ENCODE measurements around the gene CMTM6.
"Not testable (repeated sequence)": the region's sequence is repeated elsewhere in the genome, so short reads cannot be mapped to it uniquely, and the experiment has no call there.

Gene CMTM6, protein sequence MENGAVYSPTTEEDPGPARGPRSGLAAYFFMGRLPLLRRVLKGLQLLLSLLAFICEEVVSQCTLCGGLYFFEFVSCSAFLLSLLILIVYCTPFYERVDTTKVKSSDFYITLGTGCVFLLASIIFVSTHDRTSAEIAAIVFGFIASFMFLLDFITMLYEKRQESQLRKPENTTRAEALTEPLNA

DNA sequence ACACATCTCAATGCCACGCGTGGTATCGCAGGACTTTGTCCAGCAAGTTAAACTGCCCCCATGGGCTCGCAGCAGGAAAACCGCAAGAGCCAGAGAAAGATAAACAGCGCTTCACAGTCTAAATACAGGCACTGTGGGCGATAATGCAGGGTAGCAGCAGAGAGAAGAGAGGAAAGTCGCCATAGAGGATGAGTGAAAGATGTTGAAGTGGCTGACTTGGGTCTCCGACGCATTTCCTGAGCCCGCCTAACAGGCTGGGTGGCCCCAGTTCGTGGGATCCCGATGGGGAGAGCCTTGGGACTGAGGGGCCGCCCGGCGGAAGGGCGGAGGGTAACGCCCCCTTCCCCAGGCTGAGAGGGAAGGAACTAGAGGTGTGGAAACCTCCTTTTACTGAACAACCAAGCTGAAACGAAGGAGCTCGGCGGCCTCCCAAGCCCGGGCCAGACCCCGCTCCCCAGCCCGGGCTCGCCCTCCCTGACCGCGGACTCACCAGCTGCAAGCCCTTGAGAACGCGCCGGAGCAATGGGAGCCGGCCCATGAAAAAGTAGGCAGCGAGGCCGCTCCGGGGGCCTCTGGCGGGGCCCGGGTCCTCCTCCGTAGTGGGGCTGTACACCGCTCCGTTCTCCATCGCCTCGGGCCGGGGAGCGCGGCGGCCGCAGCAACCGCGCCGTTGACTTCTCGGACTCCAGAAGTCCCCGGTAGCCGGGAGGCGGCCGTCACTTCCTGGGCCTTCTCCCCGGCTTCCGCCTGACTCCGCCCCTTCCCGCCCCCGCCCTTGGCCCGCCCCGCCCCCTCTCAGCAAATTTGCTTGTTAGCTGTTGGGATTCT lies at the start of gene CMTM6:
TSS of gene CMTM6 (minus strand) at position 735 of the 828 bp plus-strand sequence. CDS start at position 628, 107 bp downstream.
- FAIRE-seq (peak; percentile 61), DNase-seq (ENCODE audit: insufficient read length, low spot score) (peak; percentile 86)
- TF ChIP-seq POLR2A (IDR thresholded peaks at IDR 0.05; ENCODE audit: low read depth, low read length) = peak; percentile 71

DNA sequence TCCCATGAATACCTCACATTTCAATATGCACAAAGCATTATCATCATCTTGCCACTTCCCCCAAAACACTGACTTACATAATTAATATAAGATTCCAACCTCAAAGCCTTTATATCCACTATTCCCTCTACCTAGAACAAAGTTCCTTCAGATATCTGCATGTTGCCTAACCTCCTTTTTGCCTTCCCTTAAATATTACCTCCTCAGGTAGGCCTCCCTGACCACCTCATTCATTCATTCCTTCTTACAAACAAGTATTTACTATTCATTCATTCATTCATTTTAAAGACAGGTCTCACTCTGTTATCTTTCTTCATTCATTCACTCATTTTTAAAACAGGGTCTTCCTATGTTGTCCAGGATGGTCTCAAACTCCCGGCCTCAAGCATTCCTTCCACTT lies 49.4 kb upstream of the CMTM6 start:
- TF ChIP-seq POLR2A (IDR thresholded peaks at IDR 0.05; ENCODE audit: low read depth, low read length) = no peak
- DNase-seq (ENCODE audit: insufficient read length, low spot score) = no peak

DNA sequence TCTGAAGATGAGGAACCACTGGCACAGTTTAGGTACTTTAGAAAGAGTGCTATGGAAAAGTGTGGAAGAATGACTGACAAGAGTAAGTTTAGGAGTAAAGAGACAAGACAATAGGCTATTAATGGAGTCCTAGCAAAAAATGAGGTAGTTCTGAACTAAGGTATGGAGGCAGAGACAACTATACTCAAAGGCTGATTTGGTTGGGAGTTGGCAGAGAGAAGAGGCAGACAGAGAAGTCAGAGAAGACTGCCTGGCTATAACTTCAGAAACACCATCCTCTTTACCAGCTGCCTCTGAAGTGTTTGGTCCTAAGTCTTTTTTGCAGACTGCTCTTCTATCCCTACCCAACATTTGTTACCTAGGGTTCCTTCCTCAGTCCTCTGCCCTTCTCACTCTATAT lies 48.8 kb upstream of the CMTM6 start:
- DNase-seq (ENCODE audit: insufficient read length, low spot score) = no peak
- no peak for FAIRE-seq
- no peak for TF ChIP-seq POLR2A (IDR thresholded peaks at IDR 0.05; ENCODE audit: low read depth, low read length)

More for the DNA sequence above, 49.4 kb upstream of the CMTM6 start:
- FAIRE-seq = no peak

DNA sequence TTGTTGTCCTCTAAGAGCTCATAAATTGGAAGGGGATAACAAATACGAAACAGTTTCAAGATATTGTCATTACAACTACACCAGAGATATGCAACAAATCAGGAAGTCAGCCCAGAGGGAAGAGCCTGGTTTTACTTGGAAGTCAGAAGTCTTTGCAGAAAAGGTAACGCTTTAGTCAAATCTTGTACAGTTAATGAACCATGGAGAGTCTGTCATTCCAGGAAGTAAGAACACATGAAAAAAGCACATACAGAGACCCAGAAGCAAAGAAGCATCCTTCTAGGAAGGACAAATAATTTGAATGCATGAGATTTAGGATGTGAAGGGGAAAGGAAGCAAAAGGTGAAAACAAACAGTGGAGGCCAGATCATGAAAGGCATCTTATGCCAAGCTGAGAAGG lies 48.4 kb upstream of the CMTM6 start:
- TF ChIP-seq POLR2A (IDR thresholded peaks at IDR 0.05; ENCODE audit: low read depth, low read length) = no peak
- DNase-seq (ENCODE audit: insufficient read length, low spot score) = no peak
- no peak for FAIRE-seq

- no peak for TF ChIP-seq POLR2A (IDR thresholded peaks at IDR 0.05; ENCODE audit: low read depth, low read length)
- FAIRE-seq = no peak
Measured at GRCh38 chr3:32545305-32545704, 42.7 kb upstream of the CMTM6 start.

DNA sequence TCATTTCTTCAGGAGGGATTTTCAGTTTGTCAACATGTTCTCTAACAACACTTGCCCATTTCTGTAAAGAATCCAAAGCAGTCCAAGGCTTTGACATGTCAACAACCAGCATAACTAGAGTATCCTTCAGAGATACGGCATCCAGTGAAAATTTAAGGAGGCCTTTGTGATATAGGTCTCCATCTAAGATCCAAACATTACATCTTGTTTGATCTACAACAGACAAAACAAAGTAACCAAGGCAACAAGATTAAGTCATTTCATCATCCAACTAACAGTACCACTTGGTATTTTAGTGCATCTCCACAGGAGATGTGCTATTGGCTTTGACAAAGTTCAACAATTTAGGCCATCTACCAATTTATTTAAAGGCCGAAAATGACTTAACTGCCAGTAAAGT lies 42.2 kb upstream of the CMTM6 start:
- peak; percentile 33 for FAIRE-seq
- no peak for TF ChIP-seq POLR2A (IDR thresholded peaks at IDR 0.05; ENCODE audit: low read depth, low read length)
- DNase-seq (ENCODE audit: insufficient read length, low spot score) = no peak

More at GRCh38 chr3:32545305-32545704, 42.7 kb upstream of the CMTM6 start:
- no peak for DNase-seq (ENCODE audit: insufficient read length, low spot score)

DNA sequence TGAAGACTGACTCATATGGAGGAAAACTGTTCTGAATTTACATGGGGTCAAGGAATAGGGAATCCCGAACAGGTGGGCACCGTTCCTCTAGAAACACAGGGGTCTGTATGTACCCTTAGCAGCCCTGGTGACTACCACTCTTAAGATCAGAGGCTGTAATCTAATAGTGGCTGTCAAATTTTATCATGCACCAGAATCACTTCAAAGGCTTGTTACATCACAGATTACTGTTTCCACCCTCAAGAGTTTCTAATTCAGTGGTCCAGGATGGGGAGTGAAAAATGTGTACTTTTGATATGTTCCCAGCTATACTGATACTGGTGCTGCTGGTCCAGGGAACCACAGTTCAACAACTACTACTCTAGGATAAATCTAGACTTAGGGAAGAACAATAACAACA lies 40.2 kb upstream of the CMTM6 start:
- TF ChIP-seq POLR2A (IDR thresholded peaks at IDR 0.05; ENCODE audit: low read depth, low read length) = no peak
- DNase-seq (ENCODE audit: insufficient read length, low spot score) = no peak
- peak; percentile 43 for FAIRE-seq

DNA sequence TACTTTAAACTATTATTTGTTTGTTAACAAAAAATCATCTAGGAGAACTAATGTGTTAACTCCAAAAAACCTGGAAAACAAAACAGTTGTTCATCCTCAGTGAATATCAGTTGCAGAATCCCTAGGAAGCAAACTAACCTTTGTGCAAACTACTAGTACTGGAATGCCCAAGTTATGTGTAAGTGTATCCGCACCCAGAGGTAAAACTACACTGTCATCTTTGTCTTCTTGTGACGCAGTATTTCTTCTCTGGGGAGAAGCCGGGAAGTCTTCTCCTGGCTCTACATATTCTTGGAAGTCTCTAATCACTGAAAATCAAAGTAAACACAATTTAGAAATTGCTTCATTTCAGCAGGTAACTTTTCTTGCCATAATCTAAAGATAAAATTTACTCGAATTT lies 38.2 kb upstream of the CMTM6 start:
- peak; percentile 48 for FAIRE-seq

GRCh38 chr3:32532434-32532833 lies 29.8 kb upstream of the CMTM6 start:
- DNase-seq (ENCODE audit: insufficient read length, low spot score) = no peak
- no peak for TF ChIP-seq POLR2A (IDR thresholded peaks at IDR 0.05; ENCODE audit: low read depth, low read length)
- no peak for FAIRE-seq

More for the DNA sequence above, 38.2 kb upstream of the CMTM6 start:
- no peak for TF ChIP-seq POLR2A (IDR thresholded peaks at IDR 0.05; ENCODE audit: low read depth, low read length)
- DNase-seq (ENCODE audit: insufficient read length, low spot score) = no peak

GRCh38 chr3:32531010-32531647 lies 28.5 kb upstream of the CMTM6 start:
- TF ChIP-seq POLR2A (IDR thresholded peaks at IDR 0.05; ENCODE audit: low read depth, low read length) = no peak
- FAIRE-seq (no peak), DNase-seq (ENCODE audit: insufficient read length, low spot score) (no peak)

- no peak for TF ChIP-seq POLR2A (IDR thresholded peaks at IDR 0.05; ENCODE audit: low read depth, low read length)
- DNase-seq (ENCODE audit: insufficient read length, low spot score) (no peak), FAIRE-seq (no peak)
Measured at GRCh38 chr3:32525720-32526119, 23.1 kb upstream of the CMTM6 start.

DNA sequence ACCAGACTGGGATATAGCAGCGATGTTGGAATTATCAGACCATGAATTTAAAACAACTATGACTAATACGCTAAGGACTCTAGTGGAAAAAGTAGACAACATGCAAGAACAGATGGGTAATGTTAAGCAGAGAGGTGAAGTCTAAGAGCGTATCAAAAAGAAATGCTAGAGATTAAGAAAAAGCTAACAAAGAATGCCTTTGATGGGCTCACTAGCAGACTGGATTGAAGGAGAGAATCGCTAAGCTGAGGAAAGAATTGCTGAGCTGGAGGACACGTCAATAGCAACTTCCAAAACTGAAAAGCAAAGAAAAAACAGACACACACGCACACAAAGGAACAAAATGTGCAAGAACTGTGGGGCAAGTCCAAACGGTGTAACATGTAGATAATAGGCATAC lies 20.0 kb upstream of the CMTM6 start:
- DNase-seq (ENCODE audit: insufficient read length, low spot score) (no peak), FAIRE-seq (no peak)
- TF ChIP-seq POLR2A (IDR thresholded peaks at IDR 0.05; ENCODE audit: low read depth, low read length) = no peak

- FAIRE-seq; DNase-seq (ENCODE audit: insufficient read length, low spot score): not testable (repeated sequence)
Measured at GRCh38 chr3:32518921-32519320, 16.3 kb upstream of the CMTM6 start.

DNA sequence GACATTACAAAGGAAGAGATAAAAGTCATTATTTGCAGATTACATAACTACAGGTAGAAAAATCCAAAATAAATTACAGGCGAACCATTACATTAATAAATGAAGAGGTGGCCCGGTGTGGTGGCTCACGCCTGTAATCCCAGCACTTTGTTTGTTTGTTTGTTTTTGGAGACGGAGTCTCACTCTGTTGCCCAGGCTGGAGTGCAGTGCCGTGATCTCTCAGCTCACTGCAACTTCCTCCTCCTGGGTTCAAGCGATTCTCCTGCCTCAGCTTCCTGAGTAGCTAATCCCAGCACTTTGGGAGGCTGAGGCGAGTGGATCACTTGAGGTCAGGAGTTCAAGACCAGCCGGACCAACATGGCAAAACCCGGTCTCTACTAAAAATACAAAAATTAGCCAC lies 14.1 kb upstream of the CMTM6 start:
- not testable (repeated sequence) for FAIRE-seq; DNase-seq (ENCODE audit: insufficient read length, low spot score)

DNA sequence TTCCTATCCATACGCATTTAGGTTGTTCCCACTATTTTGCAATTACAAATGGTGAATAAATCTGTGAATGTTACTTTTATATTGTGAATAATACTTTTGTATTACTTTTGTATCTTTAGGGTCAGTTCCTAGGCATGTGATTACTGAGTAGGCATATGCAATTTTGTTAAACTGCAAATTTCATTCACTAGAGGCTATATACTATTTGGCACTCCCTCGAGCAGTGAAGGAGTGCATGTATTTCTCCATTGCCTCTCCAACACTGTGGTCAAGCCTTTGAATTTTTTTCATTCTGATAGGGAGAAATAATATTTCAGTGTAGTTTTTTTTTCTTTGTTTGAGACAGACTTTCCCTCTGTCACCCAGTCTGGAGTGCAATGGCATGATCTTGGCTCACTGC lies 8.4 kb upstream of the CMTM6 start:
- no peak for FAIRE-seq
- no peak for DNase-seq (ENCODE audit: insufficient read length, low spot score)

More for the DNA sequence above, 8.4 kb upstream of the CMTM6 start:
- TF ChIP-seq POLR2A (IDR thresholded peaks at IDR 0.05; ENCODE audit: low read depth, low read length) = no peak
